NCI-H510A treated with DMSO at 0.1 percent for 48 hours (cell line): ENCODE results near the gene ECHS1.
"Not testable (repeated sequence)": the region's sequence is repeated elsewhere in the genome, so short reads cannot be mapped to it uniquely, and the experiment has no call there.

Source experiments
- DNase-seq: peaks from one replicate; lab custom pipeline; 2025; lab: John Stamatoyannopoulos, UW

The ECHS1 gene

GRCh38 chr10:133399123-133399601 is 26.0 kb upstream of the ECHS1 start:
- DNase-seq = no peak

GRCh38 chr10:133397938-133398337 is 24.8 kb upstream of the ECHS1 start:
- DNase-seq = no peak

- DNase-seq = no peak
Measured at GRCh38 chr10:133396035-133396624, 23.0 kb upstream of the ECHS1 start.

GRCh38 chr10:133394801-133395221 is 21.7 kb upstream of the ECHS1 start:
- no peak for DNase-seq

- peak; percentile 87 for DNase-seq
Measured at GRCh38 chr10:133394064-133394663, 21.0 kb upstream of the ECHS1 start, which contains the start of gene MTG1. MTG1 (plus strand) TSS chr10:133394157; CDS start chr10:133394221, 64 bp downstream.

- DNase-seq = no peak
Measured at GRCh38 chr10:133393401-133394063, 20.4 kb upstream of the ECHS1 start.

GRCh38 chr10:133391761-133392518 is 18.8 kb upstream of the ECHS1 start:
- no peak for DNase-seq

- no peak for DNase-seq
Measured at GRCh38 chr10:133391249-133391635, 18.1 kb upstream of the ECHS1 start.

- DNase-seq = no peak
Measured at GRCh38 chr10:133390597-133391248, 17.6 kb upstream of the ECHS1 start.

- DNase-seq = no peak
Measured at GRCh38 chr10:133388973-133389818, 16.0 kb upstream of the ECHS1 start.

- no peak for DNase-seq
Measured at GRCh38 chr10:133388236-133388972, 15.2 kb upstream of the ECHS1 start.

- DNase-seq = not testable (repeated sequence)
Measured at GRCh38 chr10:133386951-133387350, 13.8 kb upstream of the ECHS1 start.

- no peak for DNase-seq
Measured at GRCh38 chr10:133385214-133385613, 12.1 kb upstream of the ECHS1 start.

GRCh38 chr10:133384071-133384470 is 10.9 kb upstream of the ECHS1 start:
- DNase-seq = no peak

- no peak for DNase-seq
Measured at GRCh38 chr10:133383551-133383950, 10.4 kb upstream of the ECHS1 start.

GRCh38 chr10:133381036-133381435 is 7.9 kb upstream of the ECHS1 start:
- DNase-seq = no peak

- no peak for DNase-seq
Measured at GRCh38 chr10:133379801-133380666, 6.9 kb upstream of the ECHS1 start.

GRCh38 chr10:133379152-133379800 is 6.1 kb upstream of the ECHS1 start, which contains the start of gene PAOX:
PAOX (plus strand) TSS chr10:133379262; CDS start chr10:133379317, 55 bp downstream.
- DNase-seq = peak; percentile 26
